Fibroblast of villous mesenchyme (primary cell): ENCODE measurements around the gene SPIRE1. TPM values are rescaled to one million over a fixed set of nuclear protein-coding genes. Genes with fewer than 3 reads are reported as not detected.

Experiments
- DNase-seq: peaks from one replicate; pipeline ENCODE4 v3.0.0-alpha.2; 2010; ENCODE audit warnings: low read depth
- H3K4me3 ChIP-seq: 2 replicates; pipeline ENCODE4 v1.5.1; 2011; ENCODE audit warnings: low read depth, mild to moderate bottlenecking, low read length
- CTCF ChIP-seq: IDR thresholded peaks from 2 replicates; pipeline ENCODE4 v1.5.1; 2012; ENCODE audit warnings: low read depth, mild to moderate bottlenecking, low read length; ENCODE audit not compliant: insufficient read depth
- total RNA-seq: library from RNA; depleted of rRNA; stranded (reverse); fragments of >200 nt; gene quantifications from 2 replicates; pipeline ENCODE4 v1.2.3, GENCODE V29; 2012

Gene SPIRE1
- total RNA-seq, 1 donor = 39.3 TPM

- no peak overlapping the region for H3K4me3 ChIP-seq
- peak; percentile 45 for DNase-seq
- TF ChIP-seq CTCF = no peak
Measured at GRCh38 chr18:12442946-12443345, 215.0 kb downstream of the SPIRE1 start.

- DNase-seq = no peak
- H3K4me3 ChIP-seq = no peak overlapping the region
- TF ChIP-seq CTCF = no peak
Measured at GRCh38 chr18:12441475-12442034, 216.4 kb downstream of the SPIRE1 start.

GRCh38 chr18:12438257-12438656 lies 219.7 kb downstream of the SPIRE1 start:
- TF ChIP-seq CTCF = no peak
- H3K4me3 ChIP-seq = no peak overlapping the region
- DNase-seq = no peak

DNA sequence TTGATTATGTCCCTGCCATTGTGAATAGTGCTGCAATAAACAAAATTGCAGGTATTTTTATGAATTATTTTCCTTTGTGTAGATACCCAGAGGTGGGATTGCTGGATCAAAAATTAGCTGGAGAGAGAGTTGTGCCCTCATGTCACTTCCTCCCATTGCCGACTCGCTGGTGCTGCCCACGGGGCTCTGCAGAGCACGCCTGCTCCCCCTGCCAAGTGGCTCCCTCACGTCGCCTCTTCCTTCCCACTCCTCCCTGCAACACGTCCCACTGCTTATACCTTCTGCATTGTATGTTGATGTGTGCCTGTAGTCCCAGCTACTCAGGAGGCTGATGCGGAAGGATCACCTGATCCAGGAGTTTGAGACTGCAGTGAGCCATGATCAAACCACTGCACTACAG lies 222.0 kb downstream of the SPIRE1 start:
- DNase-seq = no peak
- H3K4me3 ChIP-seq = no peak overlapping the region
- TF ChIP-seq CTCF = no peak

- H3K4me3 ChIP-seq = no peak overlapping the region
- no peak for TF ChIP-seq CTCF
- DNase-seq = no peak
Measured at GRCh38 chr18:12434541-12434929, 223.4 kb downstream of the SPIRE1 start.

- no peak for TF ChIP-seq CTCF
- no peak for DNase-seq
- no peak overlapping the region for H3K4me3 ChIP-seq
Measured at GRCh38 chr18:12433829-12434540, 223.9 kb downstream of the SPIRE1 start.

GRCh38 chr18:12432881-12433280 lies 225.0 kb downstream of the SPIRE1 start:
- no peak for DNase-seq
- no peak overlapping the region for H3K4me3 ChIP-seq
- TF ChIP-seq CTCF = no peak
